Parathyroid adenoma (tissue), 2 donors: ENCODE measurements around the gene ADAMTSL4.

Source experiments
- H2AFZ ChIP-seq: fragments of 300-600 bp; sonication (generic); one replicate; pipeline ENCODE4 v1.7.0; 2017; ENCODE audit warnings: antibody characterized with exemption, mild to moderate bottlenecking
- H3K27ac ChIP-seq: fragments of 300-600 bp; sonication (generic); one replicate; pipeline ENCODE4 v1.7.0; 2017
- H3K27me3 ChIP-seq: fragments of 300-600 bp; sonication (generic); one replicate; pipeline ENCODE4 v1.7.0; 2017; ENCODE audit warnings: low read length; ENCODE audit not compliant: control insufficient read depth, insufficient read depth
- H3K36me3 ChIP-seq: fragments of 300-600 bp; sonication (generic); one replicate; pipeline ENCODE4 v1.7.0; 2017; ENCODE audit warnings: low read length; ENCODE audit not compliant: control insufficient read depth, insufficient read depth
- H3K4me1 ChIP-seq: fragments of 300-600 bp; sonication (generic); one replicate; pipeline ENCODE4 v1.7.0; 2017; ENCODE audit warnings: control low read depth
- H3K4me2 ChIP-seq: fragments of 300-600 bp; sonication (generic); one replicate; pipeline ENCODE4 v1.7.0; 2017; ENCODE audit warnings: low read length
- H3K4me3 ChIP-seq: fragments of 300-600 bp; sonication (generic); one replicate; pipeline ENCODE4 v1.7.0; 2017; ENCODE audit warnings: low read depth, low read length
- H3K79me2 ChIP-seq: fragments of 300-600 bp; sonication (generic); one replicate; pipeline ENCODE4 v1.7.0; 2017; ENCODE audit warnings: control low read depth
- H3K9ac ChIP-seq: fragments of 300-600 bp; sonication (generic); one replicate; pipeline ENCODE4 v1.7.0; 2017; ENCODE audit warnings: mild to moderate bottlenecking
- H3K9me3 ChIP-seq: fragments of 300-600 bp; sonication (generic); one replicate; pipeline ENCODE4 v1.7.0; 2017; ENCODE audit warnings: low read length; ENCODE audit not compliant: control insufficient read depth
- TF ChIP-seq, protein P1 (sequence below): fragments of 300-600 bp; sonication (generic); IDR thresholded peaks from one replicate; pipeline ENCODE4 v1.7.0; 2017; ENCODE audit warnings: antibody characterized with exemption, mild to moderate bottlenecking
- donor health status: primary hyperparathyroidism.

Gene ADAMTSL4

DNA sequence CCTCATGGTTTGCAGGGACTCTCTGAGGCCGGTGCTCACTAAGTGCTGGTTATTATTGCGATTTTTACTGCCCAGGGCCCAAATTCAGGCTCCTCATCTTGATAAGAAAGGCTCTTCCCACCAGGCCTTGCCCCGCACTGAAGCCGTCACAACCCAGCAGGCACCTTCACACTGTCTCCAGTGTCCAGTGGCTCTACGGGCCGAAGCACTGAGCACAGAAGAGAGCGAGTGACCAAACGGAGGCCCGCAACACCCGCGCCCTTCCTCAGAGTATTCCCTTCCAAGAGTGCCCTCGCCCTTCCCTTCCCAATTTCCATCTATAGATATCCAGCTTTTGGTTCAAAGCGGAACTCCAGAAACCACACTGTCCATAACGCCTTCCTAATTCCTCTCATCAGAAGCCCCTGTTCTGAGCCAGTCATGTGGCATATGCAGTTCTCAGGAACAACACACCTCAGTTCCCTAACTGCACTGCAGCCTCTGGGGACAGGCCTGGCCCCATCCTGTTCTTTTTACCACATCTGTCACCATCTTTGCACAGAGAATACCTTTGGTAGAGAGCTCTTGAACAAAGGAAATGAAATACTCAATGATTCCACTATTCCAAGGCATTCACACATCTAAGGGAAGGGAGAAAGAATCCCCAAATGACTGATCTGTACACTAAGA is 18.6 kb upstream of the ADAMTSL4 start:
- no peak overlapping the region for H2AFZ ChIP-seq
- no peak overlapping the region for H3K4me3 ChIP-seq
- no peak overlapping the region for H3K4me2 ChIP-seq
- no peaks in the 10 kb centered on the region for H3K79me2 ChIP-seq
- TF ChIP-seq, protein P1, sequence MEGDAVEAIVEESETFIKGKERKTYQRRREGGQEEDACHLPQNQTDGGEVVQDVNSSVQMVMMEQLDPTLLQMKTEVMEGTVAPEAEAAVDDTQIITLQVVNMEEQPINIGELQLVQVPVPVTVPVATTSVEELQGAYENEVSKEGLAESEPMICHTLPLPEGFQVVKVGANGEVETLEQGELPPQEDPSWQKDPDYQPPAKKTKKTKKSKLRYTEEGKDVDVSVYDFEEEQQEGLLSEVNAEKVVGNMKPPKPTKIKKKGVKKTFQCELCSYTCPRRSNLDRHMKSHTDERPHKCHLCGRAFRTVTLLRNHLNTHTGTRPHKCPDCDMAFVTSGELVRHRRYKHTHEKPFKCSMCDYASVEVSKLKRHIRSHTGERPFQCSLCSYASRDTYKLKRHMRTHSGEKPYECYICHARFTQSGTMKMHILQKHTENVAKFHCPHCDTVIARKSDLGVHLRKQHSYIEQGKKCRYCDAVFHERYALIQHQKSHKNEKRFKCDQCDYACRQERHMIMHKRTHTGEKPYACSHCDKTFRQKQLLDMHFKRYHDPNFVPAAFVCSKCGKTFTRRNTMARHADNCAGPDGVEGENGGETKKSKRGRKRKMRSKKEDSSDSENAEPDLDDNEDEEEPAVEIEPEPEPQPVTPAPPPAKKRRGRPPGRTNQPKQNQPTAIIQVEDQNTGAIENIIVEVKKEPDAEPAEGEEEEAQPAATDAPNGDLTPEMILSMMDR = no peak
- no peaks in the 10 kb centered on the region for H3K4me1 ChIP-seq
- no peak overlapping the region for H3K27ac ChIP-seq
- no peaks in the 10 kb centered on the region for H3K36me3 ChIP-seq
- H3K9ac ChIP-seq = no peak overlapping the region
- no peaks in the 10 kb centered on the region for H3K27me3 ChIP-seq
- H3K9me3 ChIP-seq = no peaks in the 10 kb centered on the region

DNA sequence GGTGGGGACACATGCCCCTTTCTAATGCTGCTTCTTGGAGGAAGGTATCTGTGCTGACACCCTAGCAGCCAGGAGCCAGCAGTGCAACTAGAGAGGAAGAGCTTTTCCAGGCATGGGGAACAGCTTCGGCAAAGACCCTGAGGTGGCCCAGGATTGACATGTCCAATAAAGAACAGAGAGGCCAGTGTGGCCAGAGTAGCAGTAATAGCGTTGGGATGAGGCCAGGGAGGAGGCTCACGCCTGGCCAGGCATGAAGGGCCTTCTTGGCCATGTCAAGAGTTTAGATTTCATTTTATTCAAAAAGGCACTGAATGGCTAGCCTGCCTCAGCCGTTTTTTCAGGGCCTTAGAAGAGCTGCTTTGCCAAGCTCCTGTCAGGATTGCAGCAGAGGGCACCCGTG is 16.3 kb upstream of the ADAMTSL4 start:
- TF ChIP-seq, protein P1 = no peak
- Histone ChIP-seq H3K9me3 (no peaks in the 10 kb centered on the region), H3K79me2 (no peaks in the 10 kb centered on the region), H3K36me3 (no peaks in the 10 kb centered on the region), H3K4me2 (no peak overlapping the region), H3K27me3 (no peaks in the 10 kb centered on the region), H2AFZ (peak overlapping the region; percentile 50), H3K4me1 (no peaks in the 10 kb centered on the region), H3K9ac (no peak overlapping the region), H3K4me3 (no peak overlapping the region), H3K27ac (no peak overlapping the region)

DNA sequence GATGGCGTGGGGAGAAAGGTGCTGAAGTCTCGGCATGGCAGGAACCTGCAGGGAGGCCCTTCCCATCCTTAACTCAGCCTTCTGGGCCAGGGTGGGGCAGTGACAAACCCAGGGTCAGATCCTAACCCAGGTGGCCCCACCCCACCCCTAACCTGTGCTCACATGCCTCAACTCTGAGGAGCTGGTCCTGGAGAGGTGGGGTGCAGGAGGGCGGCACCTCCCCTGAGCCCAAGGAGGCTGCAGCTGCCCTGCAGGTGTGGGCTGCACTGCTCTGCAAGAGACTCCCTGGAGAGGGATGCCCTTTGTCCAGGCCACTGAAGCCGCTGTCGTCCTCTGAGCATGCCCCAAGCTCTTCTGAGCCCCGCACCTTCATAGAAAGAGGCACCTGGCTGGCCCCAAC is 15.2 kb upstream of the ADAMTSL4 start:
- H3K4me1 ChIP-seq = no peaks in the 10 kb centered on the region
- H2AFZ ChIP-seq = no peak overlapping the region
- H3K9me3 ChIP-seq = no peaks in the 10 kb centered on the region
- H3K4me3 ChIP-seq = no peak overlapping the region
- no peak overlapping the region for H3K9ac ChIP-seq
- TF ChIP-seq, protein P1 = no peak
- H3K27me3 ChIP-seq = no peaks in the 10 kb centered on the region
- H3K36me3 ChIP-seq = no peaks in the 10 kb centered on the region
- H3K4me2 ChIP-seq = no peak overlapping the region
- H3K79me2 ChIP-seq = no peaks in the 10 kb centered on the region
- H3K27ac ChIP-seq = no peak overlapping the region

DNA sequence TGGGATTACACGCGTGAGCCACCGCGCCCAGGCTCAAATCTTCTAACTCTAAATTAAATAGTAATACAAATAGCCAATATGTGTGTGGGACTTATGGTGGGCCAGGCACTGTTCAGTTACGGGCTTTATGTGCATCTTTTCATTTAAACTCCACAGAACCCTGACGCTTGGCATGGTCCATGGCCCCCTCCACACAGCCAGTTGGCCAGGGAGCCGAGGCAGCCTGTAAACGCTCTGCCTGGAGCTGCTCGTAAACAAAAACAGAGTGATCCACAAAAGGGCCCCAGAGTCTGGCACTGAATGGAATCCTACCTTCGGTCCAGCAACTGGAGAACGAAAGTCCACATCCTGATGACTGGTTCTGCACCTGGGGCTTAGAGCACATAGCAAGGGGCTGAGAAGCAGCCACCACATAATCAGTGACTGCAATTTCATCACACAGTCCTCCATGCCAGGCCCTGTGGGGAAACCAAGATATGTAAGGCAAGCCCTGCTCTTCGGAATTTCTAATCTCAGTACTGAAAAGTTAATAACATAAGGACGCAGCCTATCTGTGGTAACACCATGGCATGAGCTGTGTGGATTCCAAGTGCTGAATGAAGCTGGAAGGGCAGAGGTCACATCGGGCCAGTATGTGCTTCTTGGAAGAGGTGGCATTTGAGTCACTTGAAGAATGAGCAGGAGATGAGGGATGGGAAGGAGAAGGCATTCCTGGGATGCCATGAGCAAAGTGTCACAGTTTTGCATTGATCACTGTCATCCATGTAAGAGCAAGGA is 13.5 kb upstream of the ADAMTSL4 start:
- no peaks in the 10 kb centered on the region for H3K27me3 ChIP-seq
- no peaks in the 10 kb centered on the region for H3K4me1 ChIP-seq
- no peaks in the 10 kb centered on the region for H3K9me3 ChIP-seq
- no peak overlapping the region for H3K4me3 ChIP-seq
- TF ChIP-seq, protein P1 = no peak
- H3K27ac ChIP-seq = no peak overlapping the region
- H3K9ac ChIP-seq = no peak overlapping the region
- no peak overlapping the region for H2AFZ ChIP-seq
- no peak overlapping the region for H3K4me2 ChIP-seq
- no peaks in the 10 kb centered on the region for H3K36me3 ChIP-seq
- H3K79me2 ChIP-seq = no peaks in the 10 kb centered on the region
